GM18498 (cell line): Measurements from ENCODE around the gene TNFRSF4.

Experiments
- ATAC-seq: cut with Tn5 transposase; IDR thresholded peaks from one replicate; pipeline ENCODE4 v1.9.1; 2021; ENCODE audit warnings: mild to moderate bottlenecking, moderate library complexity; ENCODE audit not compliant: unreplicated experiment

TNFRSF4 gene

GRCh38 chr1:1234180-1234808 lies 20.3 kb upstream of the TNFRSF4 start:
- no peak for ATAC-seq

- ATAC-seq, result no peak
Observed at GRCh38 chr1:1233567-1233892, 19.6 kb upstream of the TNFRSF4 start.

GRCh38 chr1:1232796-1233566 lies 19.0 kb upstream of the TNFRSF4 start:
- no peak for ATAC-seq

- ATAC-seq, result no peak
Observed at GRCh38 chr1:1232208-1232795, 18.3 kb upstream of the TNFRSF4 start, which contains the start of gene B3GALT6. B3GALT6 (plus strand) TSS chr1:1232237; CDS start chr1:1232279, 42 bp downstream.

- ATAC-seq, result peak; percentile 93
Observed at GRCh38 chr1:1231400-1232207, 17.7 kb upstream of the TNFRSF4 start, which contains the start of gene SDF4. SDF4 (minus strand) TSS chr1:1232001; CDS start chr1:1228772, 3,229 bp downstream.

GRCh38 chr1:1230656-1231399 lies 16.9 kb upstream of the TNFRSF4 start:
- ATAC-seq, result no peak

- ATAC-seq, result no peak
Observed at GRCh38 chr1:1229770-1230169, 15.8 kb upstream of the TNFRSF4 start.

- ATAC-seq, result no peak
Observed at GRCh38 chr1:1228596-1229321, 14.8 kb upstream of the TNFRSF4 start.

- ATAC-seq, result no peak
Observed at GRCh38 chr1:1228187-1228586, 14.2 kb upstream of the TNFRSF4 start.

GRCh38 chr1:1227386-1227785 lies 13.4 kb upstream of the TNFRSF4 start:
- no peak for ATAC-seq

- no peak for ATAC-seq
Observed at GRCh38 chr1:1226566-1227362, 12.8 kb upstream of the TNFRSF4 start.

- no peak for ATAC-seq
Observed at GRCh38 chr1:1225913-1226312, 12.0 kb upstream of the TNFRSF4 start.

- ATAC-seq, result no peak
Observed at GRCh38 chr1:1225238-1225845, 11.4 kb upstream of the TNFRSF4 start.

- ATAC-seq, result no peak
Observed at GRCh38 chr1:1223891-1224290, 9.9 kb upstream of the TNFRSF4 start.

- ATAC-seq, result no peak
Observed at GRCh38 chr1:1223321-1223720, 9.4 kb upstream of the TNFRSF4 start.

GRCh38 chr1:1222575-1223225 lies 8.7 kb upstream of the TNFRSF4 start:
- ATAC-seq, result no peak

- no peak for ATAC-seq
Observed at GRCh38 chr1:1221887-1222574, 8.1 kb upstream of the TNFRSF4 start.

- no peak for ATAC-seq
Observed at GRCh38 chr1:1220197-1220596, 6.2 kb upstream of the TNFRSF4 start.
